Astrocyte of the hippocampus (primary cell): ENCODE results near the gene POLR2H.
"Not testable (repeated sequence)": the region's sequence is repeated elsewhere in the genome, so short reads cannot be mapped to it uniquely, and the experiment has no call there.

ENCODE experiments used
- DNase-seq: peaks from one replicate; pipeline ENCODE4 v3.0.0; 2011; ENCODE audit warnings: low read depth, low spot score

Gene POLR2H

DNA sequence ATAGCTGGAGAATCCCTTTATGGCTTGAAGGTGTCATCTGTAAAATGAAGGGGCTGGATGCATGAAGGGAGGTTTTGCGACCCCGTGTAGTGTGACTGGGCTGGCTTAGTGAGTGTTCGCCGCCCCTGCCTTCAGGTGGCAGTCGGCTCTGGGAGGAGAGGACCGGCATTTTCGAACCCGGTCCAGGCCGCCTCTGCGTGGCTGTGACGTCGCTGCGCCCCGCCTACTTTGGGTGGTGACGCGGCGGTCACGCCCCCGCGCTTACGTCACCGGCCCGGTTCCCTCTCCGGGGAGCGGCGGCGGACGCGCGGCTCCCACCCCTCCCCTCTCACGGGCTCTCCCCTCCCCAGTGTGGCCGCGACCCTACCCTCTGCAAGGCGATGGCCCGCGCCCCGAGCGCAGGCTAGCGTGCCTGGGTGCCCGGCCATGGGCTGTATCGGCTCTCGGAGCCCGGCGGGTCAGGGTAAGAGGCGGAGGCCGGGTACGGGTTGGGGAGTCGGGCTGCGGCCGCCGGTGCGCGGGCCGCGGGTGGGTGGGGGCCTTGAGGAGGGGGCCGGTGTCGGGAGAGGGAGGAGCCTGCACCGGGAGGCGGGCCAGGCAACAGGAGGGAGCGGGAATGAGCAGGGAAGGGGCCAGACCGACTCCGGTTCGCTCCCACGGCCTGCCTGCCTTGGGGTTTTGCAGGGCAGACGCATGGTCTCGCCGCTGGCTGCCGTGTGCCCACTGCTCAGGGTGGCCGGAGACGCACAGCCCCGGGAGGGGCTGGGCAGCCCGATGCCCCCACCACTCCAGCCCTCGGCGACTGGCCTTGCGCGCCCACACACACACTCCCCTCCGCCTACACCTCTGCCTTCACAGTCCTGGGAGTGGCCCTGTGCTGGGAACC is 25.6 kb upstream of the POLR2H start:
- DNase-seq: peak; percentile 93

DNA sequence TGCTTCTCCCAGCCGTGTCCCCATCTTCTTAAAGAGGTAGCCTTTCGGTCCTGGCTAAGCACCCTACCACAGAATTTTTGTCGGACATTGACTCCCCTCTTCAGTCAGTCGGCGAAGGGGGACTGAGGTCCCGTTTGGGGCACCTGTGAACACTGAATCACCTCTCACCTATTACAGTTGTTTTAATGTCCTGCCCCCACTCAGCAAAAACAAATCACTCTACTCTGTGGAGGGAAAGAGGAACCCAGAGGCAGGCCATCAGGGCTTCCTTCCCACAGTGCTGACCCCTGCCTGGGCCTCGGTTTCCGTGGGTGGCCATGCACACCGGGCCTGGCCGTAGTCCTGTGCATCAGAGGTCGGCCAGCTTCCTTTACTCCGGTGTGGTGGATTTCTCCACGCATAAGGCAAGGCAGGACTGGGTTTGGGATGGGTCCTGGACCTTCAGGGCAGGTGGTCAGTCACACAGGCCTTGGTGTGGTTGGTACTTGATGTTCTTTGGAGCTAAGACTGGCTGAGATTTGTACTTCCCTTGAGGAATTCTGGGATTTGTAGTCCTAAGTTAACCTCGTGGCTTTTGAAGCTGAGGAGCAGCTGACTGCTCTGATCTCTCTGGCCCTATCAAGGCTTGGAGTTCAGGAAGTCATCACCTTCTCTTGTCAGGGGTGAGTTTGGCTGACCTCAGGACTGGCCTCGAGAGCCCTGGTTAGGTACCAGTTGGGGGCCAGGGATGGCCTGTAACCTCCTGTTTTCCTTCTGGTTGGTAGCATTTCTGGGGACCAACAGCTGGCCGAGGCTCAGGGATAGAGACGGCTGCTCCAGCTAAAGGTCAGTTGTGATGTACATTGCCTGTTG is 24.7 kb upstream of the POLR2H start:
- DNase-seq: peak; percentile 70

DNA sequence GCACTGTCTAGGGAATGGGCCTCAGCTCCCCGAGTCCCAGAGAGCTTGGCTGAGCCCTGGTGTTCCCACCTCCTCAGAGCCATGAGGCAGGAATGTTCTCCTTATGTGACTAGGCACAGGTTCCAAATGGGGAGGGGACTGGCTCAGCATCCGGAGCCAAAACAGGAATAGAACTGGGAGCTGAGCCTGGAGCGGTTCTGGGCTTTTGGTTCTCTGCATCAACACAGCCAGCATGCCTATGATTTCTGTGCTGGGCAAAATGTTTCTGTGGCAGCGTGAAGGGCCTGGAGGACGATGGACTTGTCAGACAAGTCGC is 24.2 kb upstream of the POLR2H start, which contains the start of gene FAM131A:
FAM131A (plus strand) TSS at position 202 of the 316 bp plus-strand sequence; CDS start at position 233, 31 bp downstream.
- DNase-seq: peak; percentile 70

DNA sequence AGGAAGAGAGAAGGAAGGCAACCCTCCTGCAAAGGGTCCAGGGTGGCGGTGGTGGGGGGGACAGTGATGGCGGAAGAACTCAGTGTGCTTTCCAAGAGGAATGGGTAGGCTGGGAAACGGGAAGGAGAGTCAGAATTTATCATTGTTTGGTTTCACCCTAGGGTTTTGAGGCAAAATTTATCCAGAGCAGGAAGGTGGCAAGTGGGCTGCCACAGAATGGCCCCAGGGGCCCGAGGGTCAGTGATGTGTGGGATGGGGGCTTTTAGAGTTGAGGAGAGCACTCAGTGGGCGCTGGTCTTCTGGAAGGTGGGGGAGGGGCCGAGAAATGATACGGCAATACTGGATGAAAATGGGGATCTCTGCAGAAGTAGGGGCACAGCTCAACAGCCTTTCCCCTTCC is 23.5 kb upstream of the POLR2H start:
- no peak for DNase-seq

DNA sequence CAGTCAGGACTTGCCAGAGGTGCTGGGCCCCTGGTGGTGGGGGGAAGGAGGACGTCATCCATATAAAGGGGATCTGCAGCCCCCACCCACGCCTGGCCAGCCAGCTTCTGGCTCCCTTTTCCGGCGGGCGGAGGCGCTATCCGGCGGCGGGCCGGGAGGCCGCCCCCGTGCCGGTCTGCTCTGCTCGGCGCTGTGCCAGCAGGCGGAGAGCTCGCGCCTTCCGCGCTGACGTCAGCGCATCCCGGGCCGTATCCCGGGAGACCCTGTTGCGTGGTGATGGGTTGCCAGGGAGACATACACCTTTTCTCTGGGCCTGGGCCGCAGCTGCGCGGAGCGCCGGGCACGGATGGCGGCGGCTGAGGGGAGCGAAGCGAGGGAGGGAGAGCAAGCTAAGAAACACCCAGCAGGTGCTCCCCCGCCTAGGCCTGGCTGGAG is 23.0 kb upstream of the POLR2H start:
- DNase-seq: peak; percentile 96

DNA sequence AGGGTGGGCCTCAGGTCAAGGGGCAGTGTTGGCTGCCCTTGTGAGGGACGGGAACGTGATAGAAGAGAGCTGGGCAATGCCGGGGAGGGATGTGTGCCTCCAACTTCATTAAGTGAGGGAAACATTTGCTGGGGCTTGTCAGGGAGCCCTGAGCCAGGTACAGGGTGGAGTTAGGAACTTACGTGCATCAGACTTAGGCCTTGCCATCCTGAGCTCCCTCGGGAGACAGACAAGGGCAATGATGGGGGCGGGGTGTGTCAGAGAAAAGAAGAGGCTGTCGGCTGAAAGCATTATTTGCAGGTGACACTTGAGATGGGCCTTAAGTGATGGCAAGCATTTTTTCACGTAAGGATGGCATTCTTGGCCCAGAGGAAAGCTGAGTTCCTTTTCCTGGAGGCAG is 22.5 kb upstream of the POLR2H start:
- no peak for DNase-seq

DNA sequence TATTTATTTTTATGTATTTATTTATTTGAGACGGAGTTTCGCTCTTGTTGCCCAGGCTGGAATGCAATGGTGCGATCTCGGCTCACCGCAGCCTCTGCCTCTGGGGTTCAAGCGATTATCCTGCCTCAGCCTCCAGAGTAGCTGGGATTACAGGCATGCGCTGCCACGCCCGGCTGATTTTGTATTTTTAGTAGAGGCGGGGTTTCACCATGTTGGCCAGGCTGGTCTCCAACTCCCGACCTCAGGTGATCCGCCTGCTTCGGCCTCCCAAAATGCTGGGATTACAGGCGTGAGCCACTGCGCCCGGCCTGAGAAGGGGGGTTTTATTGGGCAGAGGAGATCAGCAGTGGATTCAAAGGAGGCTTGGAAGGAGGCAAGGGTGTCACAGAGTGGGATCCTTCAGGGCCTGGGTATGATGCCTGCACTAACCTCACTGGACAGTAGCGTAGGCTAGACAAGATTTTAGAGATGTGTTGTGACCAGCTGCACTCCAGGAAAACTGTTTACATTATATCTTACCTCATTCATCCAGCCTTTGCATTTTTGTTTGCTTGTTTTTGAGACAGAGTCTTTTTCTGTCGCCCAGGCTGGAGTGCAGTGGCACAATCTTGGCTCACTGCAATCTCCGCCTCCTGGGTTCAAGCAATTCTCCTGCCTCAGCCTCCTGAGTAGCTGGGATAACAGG is 21.9 kb upstream of the POLR2H start:
- not testable (repeated sequence) for DNase-seq

DNA sequence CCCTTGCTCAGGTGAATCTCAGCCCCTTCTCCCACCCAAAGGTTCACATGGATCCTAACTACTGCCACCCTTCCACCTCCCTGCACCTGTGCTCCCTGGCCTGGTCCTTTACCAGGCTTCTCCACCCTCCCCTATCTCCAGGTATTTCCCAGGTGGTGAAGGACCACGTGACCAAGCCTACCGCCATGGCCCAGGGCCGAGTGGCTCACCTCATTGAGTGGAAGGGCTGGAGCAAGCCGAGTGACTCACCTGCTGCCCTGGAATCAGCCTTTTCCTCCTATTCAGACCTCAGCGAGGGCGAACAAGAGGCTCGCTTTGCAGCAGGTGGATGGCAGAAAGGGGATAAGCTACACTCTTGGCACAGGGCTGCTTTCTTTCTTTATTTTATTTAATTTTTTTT is 19.6 kb upstream of the POLR2H start:
- no peak for DNase-seq

DNA sequence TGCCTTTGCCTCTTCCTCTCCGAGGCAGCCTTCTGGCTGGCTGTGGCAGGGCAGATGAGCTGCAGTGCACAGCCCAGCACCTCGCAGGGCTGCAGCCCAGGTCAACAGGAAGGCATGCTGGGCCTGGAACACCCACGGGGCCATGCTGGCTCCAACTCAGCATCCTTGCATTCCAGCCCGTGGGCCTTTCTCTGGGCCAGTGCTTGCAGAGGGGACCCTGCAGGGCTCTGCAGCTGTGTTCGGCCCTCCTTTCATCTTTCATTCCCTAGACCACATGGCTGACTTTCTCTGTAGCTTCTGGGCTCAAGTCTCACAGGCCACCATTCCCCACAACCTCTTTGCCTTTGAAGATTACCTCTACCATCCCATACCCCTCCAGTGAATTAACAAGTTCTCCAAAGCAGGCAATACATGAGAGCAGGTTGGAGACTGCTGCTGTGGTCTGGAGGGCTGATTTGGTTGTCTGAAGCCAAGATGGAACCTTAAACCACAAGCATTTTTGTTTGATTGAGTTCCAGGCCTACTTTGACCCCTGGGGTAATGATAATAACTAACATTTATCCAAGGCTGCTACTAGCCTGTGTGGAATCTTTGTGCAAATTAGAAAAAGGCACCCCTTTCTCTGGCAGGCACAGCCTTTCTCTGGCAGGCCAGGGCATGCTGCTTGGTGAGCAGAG is 18.2 kb upstream of the POLR2H start:
- DNase-seq: peak; percentile 76

DNA sequence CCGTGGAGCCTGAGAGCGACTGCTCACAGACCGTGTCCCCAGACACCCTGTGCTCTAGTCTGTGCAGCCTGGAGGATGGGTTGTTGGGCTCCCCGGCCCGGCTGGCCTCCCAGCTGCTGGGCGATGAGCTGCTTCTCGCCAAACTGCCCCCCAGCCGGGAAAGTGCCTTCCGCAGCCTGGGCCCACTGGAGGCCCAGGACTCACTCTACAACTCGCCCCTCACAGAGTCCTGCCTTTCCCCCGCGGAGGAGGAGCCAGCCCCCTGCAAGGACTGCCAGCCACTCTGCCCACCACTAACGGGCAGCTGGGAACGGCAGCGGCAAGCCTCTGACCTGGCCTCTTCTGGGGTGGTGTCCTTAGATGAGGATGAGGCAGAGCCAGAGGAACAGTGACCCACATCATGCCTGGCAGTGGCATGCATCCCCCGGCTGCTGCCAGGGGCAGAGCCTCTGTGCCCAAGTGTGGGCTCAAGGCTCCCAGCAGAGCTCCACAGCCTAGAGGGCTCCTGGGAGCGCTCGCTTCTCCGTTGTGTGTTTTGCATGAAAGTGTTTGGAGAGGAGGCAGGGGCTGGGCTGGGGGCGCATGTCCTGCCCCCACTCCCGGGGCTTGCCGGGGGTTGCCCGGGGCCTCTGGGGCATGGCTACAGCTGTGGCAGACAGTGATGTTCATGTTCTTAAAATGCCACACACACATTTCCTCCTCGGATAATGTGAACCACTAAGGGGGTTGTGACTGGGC is 16.8 kb upstream of the POLR2H start:
- DNase-seq: no peak

DNA sequence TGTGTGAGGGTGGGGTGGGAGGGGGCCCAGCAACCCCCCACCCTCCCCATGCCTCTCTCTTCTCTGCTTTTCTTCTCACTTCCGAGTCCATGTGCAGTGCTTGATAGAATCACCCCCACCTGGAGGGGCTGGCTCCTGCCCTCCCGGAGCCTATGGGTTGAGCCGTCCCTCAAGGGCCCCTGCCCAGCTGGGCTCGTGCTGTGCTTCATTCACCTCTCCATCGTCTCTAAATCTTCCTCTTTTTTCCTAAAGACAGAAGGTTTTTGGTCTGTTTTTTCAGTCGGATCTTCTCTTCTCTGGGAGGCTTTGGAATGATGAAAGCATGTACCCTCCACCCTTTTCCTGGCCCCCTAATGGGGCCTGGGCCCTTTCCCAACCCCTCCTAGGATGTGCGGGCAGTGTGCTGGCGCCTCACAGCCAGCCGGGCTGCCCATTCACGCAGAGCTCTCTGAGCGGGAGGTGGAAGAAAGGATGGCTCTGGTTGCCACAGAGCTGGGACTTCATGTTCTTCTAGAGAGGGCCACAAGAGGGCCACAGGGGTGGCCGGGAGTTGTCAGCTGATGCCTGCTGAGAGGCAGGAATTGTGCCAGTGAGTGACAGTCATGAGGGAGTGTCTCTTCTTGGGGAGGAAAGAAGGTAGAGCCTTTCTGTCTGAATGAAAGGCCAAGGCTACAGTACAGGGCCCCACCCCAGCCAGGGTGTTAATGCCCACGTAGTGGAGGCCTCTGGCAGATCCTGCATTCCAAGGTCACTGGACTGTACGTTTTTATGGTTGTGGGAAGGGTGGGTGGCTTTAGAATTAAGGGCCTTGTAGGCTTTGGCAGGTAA is 16.0 kb upstream of the POLR2H start:
- DNase-seq: peak; percentile 79

DNA sequence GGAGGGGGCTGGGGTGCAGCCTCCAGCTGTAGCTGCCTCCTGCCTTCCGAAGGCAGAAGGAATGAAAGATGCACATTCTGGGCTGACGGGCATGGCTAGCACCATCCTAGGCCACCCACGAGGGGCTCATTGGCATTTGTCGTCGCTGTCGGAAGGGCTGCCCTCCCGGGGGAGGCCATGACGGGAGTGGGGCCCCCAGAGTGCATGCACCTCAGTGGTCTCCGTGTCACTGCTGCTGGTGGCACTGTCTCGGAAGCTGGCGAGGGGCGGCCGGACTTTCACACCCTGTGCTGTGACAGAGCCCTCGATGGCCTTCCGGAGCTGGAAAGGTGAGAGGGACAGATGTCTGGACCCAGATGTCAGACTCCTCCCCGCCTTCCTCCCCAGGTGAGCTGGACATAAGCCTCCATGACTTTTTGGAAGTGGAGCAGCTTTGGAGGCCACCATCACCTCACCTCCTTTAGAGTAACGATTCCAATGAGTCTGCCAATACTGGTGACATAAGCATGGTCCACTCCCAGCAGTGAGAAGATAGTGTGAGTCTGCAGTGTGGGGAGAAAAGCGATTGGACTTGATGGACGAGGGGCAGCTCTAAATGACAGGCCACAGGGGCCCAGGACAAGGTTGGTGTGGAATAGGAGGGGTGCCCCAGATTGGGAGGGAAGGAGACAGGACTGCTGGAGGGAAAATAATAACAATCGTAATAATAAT is 14.9 kb upstream of the POLR2H start:
- DNase-seq: no peak

DNA sequence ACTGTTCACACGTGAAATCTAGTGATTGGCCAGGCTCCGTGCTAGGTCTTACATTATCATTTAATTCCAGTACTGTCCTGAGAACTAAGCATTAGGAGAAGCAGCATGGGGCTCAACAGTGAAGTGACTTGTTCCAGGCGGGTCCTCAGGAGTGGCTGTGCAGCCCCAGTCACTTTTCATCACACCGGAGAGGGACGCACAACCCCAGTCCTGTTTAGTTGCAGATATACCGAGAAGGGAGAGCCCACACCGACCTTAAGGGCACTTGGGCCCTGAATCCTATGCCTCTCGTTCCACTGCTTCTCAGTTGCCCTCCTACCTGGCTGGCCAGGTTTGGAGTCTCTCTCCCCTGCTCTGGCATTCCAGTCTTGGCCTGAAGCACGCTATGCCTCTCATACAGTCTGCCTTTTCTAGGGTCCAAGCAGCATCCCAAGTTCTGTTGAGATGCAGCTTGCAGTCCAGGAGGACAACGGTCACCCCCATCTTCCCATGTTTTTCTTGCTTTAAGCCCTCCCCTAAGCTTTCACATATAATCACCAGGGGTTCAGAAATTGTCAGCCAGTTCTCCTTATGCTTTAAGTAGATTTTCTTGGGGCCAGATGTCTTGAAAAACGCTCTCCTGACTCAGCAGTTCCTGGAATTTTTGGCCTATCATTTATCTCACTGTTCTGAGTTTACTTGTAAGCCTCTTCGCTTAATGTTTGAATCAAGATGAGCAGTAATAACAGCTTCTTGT is 14.0 kb upstream of the POLR2H start:
- DNase-seq: no peak

DNA sequence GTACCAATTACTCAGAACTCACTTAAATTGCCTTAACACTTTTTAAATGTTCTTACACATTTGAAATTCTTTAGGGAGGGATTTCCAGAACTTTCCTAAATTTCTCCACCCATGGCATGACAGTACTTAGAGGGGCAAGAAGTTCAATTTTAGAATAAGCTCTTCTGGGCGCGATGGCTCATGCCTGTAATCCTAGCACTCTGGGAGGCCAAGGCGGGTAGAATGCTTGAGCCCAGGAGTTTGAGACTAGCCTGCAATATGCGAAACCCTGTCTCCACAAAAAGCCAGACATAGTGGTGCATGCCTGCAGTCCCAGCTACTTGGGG is 13.5 kb upstream of the POLR2H start:
- no peak for DNase-seq

DNA sequence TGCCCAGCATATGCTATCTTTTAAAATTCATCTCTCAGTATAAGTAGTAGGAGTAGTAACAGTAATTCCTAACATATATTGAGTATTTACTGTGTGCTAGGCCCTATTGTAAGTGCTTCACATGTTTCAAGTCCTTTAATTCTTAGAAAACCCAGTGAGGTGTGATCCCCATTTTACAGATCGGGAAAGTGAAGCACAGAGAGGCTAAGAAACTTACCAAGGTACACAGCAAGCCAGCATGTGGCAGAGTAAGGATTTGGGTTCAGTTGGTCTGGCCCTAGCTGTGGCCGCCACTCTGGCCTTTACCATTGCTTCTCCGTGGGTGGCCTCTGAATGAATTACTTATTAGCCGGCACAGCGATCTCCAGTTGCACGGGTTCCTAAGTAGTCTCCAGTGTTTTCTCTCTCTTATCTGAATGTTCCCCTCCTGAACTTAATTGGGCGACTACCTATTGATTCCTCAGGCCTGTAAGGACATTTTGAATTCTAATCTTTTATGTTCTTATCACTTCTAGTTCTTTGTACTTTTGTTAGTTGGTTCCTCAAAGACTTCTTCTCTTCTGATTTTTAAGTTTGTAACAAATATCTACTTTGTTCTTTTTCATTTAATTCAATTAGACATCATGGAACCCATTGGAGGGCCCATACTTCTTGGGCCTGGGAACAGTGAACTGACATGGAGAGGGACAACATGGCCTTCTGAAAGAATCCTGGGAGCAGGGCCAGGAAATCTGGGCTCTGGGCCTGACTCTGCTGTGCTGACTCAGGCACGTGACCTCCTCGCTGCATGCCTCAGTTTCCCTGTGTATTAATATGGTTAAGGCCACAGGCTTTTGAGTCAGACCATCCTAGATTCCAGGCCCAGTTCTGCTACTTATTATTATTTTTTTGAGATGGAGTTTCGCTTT is 11.7 kb upstream of the POLR2H start:
- no peak for DNase-seq

DNA sequence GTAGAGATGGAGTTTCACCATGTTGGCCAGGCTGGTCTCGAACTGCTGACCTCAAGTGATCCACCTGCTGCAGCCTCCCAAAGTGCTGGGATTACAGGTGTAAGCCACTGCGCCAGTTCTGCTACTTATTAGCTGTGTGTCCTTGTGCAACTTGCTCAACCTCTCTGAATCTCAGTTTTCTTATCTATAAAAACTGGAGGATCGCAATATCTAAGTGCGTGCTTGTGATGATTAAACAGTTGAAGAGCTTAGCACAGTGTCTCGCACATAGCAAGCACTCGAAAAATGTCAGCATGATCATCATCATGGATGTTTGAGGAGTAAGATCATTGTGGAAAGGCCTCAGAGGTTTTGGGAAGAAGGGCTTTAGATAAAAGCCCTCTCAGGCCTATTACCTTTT is 10.9 kb upstream of the POLR2H start:
- no peak for DNase-seq

DNA sequence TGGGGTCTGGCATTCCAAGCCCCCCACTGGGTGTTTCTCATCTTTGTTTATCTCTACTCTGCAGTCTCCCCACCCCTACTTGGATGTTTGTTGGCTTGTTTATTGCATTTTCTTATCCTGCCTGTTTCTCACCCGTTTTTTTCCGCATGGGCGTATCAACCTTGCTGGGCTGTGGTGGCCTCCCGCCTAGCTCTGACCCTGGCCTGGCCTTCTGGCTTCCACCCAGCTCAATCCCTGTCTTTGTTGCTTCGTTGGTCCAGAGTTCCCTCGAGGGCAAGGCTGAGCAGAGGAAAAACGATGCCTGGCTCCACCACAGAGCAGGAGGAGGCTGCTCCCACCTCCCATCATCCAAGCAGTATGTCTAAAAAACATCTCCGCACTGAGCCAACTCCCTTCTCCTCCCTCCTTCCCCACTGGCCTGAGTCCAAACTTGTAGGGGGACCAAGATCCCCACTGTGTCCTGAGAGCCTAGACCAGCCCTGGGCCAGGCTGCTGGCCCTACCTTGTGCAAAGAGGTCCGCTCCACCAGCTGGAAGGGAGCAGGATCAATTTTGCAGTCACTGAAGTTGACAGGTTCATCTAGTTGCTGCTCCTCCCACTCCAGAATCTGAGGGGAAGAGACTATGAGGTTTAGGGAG is 9.9 kb upstream of the POLR2H start:
- DNase-seq: no peak
